Spleen (tissue), 7 donors: ENCODE results near the gene DERL2.
A peak's percentile ranks its signal among the peaks of the same experiment; 100 is the strongest.

ENCODE experiments used
- CTCF ChIP-seq, 11 experiments: fragments of 200-600 bp in 7 of 11; fragments of 450-650 bp in 4 of 11; sonication (generic) in 4 of 11; IDR thresholded peaks in 8 of 11; conservative IDR thresholded peaks in 3 of 11; 1 replicate in 7 of 11; 2 replicates in 4 of 11; pipeline versions ENCODE4 v1.4.0 to v1.8.0; 2016 to 2021; ENCODE audit warnings: antibody characterized with exemption in 11 of 11, inconsistent platforms in 4 of 11, mild to moderate bottlenecking in 1 of 11
- POLR2A ChIP-seq, 3 donors: fragments of 450-650 bp; IDR thresholded peaks; one replicate each; pipeline ENCODE4 v1.5.1; 2017; ENCODE audit warnings: antibody characterized with exemption in 3 of 3, mild to moderate bottlenecking in 1 of 3
- POLR2AphosphoS5 ChIP-seq, 3 donors: sonication (generic); formaldehyde crosslinking; IDR thresholded peaks; one replicate each; pipeline ENCODE4 v1.5.1; 2017; ENCODE audit warnings: antibody characterized with exemption in 3 of 3
- donor health status: DM: no; HTN: no; CAD: no; lungs with moderate emphysema.
- donor health status: DM: no; HTN: no; CAD: no.
- donor health status: DM: no; HTN: no; CAD: no.

GRCh38 chr17:5439446-5439764 lies 46.6 kb downstream of the DERL2 start:
- TF ChIP-seq CTCF (IDR thresholded peaks at IDR 0.05 in 8 of 11, conservative IDR thresholded peaks at IDR 0.05 in 3 of 11) (peak in 7 of 11 experiments; percentile 3 to 71 (median 44)), POLR2A (IDR thresholded peaks at IDR 0.05) (no peak), POLR2AphosphoS5 (IDR thresholded peaks at IDR 0.05) (no peak)
